ENCODE results near the gene GNL3L.
"Not testable (repeated sequence)": the region's sequence is repeated elsewhere in the genome, so short reads cannot be mapped to it uniquely, and the experiment has no call there.

Gene GNL3L

GRCh38 chrX:54561622-54562021 lies 31.6 kb downstream of the GNL3L start:
- no peak for DNase-seq

- DNase-seq, result no peak
Observed at GRCh38 chrX:54564936-54565335, 34.9 kb downstream of the GNL3L start.

DNA sequence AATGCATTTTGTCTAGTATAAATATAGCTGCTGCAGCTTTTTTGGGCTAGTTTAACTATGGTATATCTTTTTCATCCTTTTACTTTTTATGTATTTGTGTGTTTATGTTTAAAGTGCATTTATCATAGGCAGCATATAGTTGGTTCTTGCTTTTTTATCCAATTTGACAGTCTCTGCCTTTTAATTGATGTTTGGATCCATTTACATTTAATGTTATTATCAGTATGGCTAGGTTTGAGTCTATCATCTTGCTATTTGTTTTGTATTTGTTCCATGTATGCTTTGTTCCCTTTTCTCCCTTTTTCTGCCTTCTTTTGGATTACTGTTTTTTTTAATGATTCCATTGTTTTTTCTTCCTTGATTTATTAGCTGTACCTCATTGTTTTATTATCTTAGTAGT lies 40.3 kb downstream of the GNL3L start:
- DNase-seq, result no peak

DNA sequence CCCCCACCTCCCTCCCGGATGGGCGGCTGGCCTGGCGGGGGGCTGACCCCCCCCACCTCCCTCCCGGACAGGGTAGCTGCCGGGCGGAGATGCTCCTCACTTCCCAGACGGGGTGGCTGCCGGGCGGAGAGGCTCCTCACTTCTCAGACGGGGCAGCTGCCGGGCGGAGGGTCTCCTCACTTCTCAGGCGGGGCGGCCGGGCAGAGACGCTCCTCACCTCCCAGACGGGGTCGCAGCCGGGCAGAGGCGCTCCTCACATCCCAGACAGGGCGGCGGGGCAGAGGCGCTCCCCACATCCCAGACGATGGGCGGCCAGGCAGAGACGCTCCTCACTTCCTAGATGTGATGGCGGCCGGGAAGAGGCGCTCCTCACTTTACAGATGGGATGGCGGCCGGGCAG lies 42.6 kb downstream of the GNL3L start:
- not testable (repeated sequence) for DNase-seq

GRCh38 chrX:54597728-54598127 lies 67.7 kb downstream of the GNL3L start:
- no peak for DNase-seq

GRCh38 chrX:54602563-54602962 lies 72.5 kb downstream of the GNL3L start:
- no peak for DNase-seq

Measured in activated CD4-positive, CD25-positive, alpha-beta regulatory T cell (primary cell).